Measurements from ENCODE around the gene PIMREG.

Gene PIMREG

DNA sequence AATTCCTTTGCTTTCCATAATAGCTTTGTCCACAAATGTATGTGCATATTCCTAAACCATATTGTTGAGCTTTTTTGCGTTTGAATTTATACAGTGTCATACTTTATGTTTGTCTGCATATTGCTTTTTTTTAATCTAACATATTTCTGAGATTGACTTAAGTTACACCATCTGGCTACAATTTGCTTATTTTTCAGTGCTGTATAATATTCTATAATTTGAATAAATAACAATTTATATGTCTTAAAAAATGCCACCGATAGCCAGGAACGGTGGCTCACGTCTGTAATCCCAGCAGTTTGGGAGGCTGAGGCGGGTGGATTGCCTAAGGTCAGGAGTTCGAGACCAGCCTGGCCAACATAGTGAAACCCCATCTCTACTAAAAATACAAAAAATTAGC lies 1.5 kb upstream of the PIMREG start:
- no peaks in the 10 kb centered on the region for H3K36me3 ChIP-seq (ENCODE audit: control insufficient read depth in 1 of 2, insufficient read depth in 2 of 2, low read length in 2 of 2)
- H3K27ac ChIP-seq (ENCODE audit: low read length): no peak overlapping the region
- H3K4me3 ChIP-seq (ENCODE audit: low read depth in 1 of 2, low read length in 2 of 2): no peak overlapping the region
- H3K4me1 ChIP-seq (ENCODE audit: control insufficient read depth in 1 of 2, insufficient read depth in 2 of 2, low read length in 2 of 2): peaks cover 0 to 15% of the 10 kb centered on the region in 2 donors
- no peaks in the 10 kb centered on the region for H3K27me3 ChIP-seq (ENCODE audit: low read depth, low read length)
- H3K9me3 ChIP-seq (ENCODE audit: control insufficient read depth in 1 of 2, low read length in 2 of 2): no peaks in the 10 kb centered on the region

DNA sequence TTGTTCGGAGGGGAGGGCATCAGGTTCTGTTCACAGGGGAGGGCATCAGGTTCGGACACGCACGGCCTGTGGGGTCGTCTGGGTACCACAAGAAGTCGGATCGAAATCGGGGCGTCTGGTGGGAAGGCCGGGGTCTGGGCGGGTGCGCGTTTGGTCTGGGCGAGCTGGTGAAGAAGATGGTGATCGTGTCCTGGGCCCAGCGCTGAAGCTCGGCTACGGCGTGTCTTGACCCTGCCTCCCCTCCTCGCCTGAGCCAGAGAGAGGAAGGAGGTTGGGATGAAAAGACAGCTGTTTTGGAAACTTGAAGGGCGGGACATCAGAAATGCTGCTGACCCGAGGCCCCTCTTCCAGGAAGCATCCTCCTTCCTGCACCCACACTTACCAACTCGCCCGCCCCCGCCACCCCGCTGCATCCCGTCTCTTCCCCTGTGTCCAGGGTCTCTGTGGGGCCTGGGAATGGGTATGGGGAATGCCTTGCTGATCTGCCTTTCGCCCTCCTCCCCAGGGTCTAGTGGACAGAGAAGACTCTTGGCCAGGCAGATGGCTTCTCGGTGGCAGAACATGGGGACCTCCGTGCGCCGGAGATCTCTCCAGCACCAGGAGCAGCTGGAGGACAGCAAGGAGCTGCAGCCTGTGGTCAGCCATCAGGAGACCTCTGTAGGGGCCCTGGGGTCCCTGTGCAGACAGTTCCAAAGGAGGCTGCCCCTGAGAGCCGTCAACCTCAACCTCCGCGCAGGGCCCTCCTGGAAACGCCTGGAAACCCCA lies 498 bp downstream of the PIMREG start:
- Histone ChIP-seq H3K27me3 (ENCODE audit: low read depth, low read length) (no peaks in the 10 kb centered on the region), H3K4me1 (ENCODE audit: control insufficient read depth in 1 of 2, insufficient read depth in 2 of 2, low read length in 2 of 2) (peaks cover 0 to 15% of the 10 kb centered on the region in 2 donors), H3K9me3 (ENCODE audit: control insufficient read depth in 1 of 2, low read length in 2 of 2) (no peaks in the 10 kb centered on the region), H3K36me3 (ENCODE audit: control insufficient read depth in 1 of 2, insufficient read depth in 2 of 2, low read length in 2 of 2) (no peaks in the 10 kb centered on the region), H3K27ac (ENCODE audit: low read length) (no peak overlapping the region), H3K4me3 (ENCODE audit: low read depth in 1 of 2, low read length in 2 of 2) (peak overlapping the region; percentile 59 to 74)

DNA sequence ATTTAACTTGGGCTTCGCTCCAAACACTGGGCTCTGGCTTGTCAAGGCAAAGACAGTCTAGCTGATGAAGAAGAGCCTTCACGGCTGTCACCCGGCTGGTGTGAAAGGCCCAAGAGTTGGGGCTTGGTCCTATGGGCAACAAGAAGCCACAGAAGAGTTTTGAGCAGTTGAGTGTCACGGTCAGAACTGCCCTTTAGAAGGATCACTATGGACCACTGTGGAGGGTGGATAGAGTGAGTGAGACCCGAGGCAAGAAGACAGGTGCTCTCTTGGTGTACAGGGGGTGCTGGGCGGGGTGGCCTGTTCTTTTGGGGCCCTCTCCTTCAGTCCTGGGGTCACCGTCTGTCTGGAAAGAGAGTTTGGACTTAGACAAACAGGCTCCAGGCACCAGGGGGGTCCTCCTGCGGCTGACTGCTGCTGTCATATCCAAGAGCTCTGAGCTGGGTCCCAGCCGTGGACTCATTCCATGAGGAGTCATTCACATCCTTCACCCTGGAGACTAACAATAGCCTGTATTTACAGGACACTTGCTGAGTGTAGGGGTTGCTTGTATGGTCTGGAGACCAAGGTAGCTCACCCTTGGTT lies 2.4 kb downstream of the PIMREG start:
- H3K27ac ChIP-seq (ENCODE audit: low read length): no peak overlapping the region

DNA sequence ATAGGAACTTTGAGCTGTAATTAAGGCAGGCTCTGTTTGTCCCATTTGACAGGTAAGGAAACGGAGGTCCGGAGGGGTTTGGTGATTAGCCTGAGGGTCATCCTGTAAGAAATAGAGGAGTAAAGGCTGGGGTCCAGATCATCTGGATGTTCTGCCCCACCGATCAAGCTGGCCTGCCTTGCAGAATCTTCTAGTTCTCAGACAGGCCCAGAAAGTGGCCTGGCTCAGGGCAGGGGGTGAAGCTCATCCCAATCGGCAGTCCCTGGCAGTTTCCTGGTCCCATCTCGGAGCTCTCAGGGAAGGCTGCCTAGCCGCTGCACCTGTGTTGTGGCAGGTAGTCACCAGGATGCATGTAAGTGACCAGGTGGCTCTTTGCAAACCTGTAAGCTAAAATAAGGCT lies 4.2 kb downstream of the PIMREG start:
- Histone ChIP-seq H3K36me3 (ENCODE audit: control insufficient read depth in 1 of 2, insufficient read depth in 2 of 2, low read length in 2 of 2) (no peaks in the 10 kb centered on the region), H3K9me3 (ENCODE audit: control insufficient read depth in 1 of 2, low read length in 2 of 2) (no peaks in the 10 kb centered on the region), H3K4me1 (ENCODE audit: control insufficient read depth in 1 of 2, insufficient read depth in 2 of 2, low read length in 2 of 2) (peaks cover 0 to 12% of the 10 kb centered on the region in 2 donors), H3K27ac (ENCODE audit: low read length) (no peak overlapping the region), H3K4me3 (ENCODE audit: low read depth in 1 of 2, low read length in 2 of 2) (no peak overlapping the region), H3K27me3 (ENCODE audit: low read depth, low read length) (no peaks in the 10 kb centered on the region)

More for the DNA sequence above, 2.4 kb downstream of the PIMREG start:
- H3K27me3 ChIP-seq (ENCODE audit: low read depth, low read length): no peaks in the 10 kb centered on the region
- no peaks in the 10 kb centered on the region for H3K9me3 ChIP-seq (ENCODE audit: control insufficient read depth in 1 of 2, low read length in 2 of 2)
- H3K4me1 ChIP-seq (ENCODE audit: control insufficient read depth in 1 of 2, insufficient read depth in 2 of 2, low read length in 2 of 2): peaks cover 0 to 15% of the 10 kb centered on the region in 2 donors
- no peaks in the 10 kb centered on the region for H3K36me3 ChIP-seq (ENCODE audit: control insufficient read depth in 1 of 2, insufficient read depth in 2 of 2, low read length in 2 of 2)
- no peak overlapping the region for H3K4me3 ChIP-seq (ENCODE audit: low read depth in 1 of 2, low read length in 2 of 2)

DNA sequence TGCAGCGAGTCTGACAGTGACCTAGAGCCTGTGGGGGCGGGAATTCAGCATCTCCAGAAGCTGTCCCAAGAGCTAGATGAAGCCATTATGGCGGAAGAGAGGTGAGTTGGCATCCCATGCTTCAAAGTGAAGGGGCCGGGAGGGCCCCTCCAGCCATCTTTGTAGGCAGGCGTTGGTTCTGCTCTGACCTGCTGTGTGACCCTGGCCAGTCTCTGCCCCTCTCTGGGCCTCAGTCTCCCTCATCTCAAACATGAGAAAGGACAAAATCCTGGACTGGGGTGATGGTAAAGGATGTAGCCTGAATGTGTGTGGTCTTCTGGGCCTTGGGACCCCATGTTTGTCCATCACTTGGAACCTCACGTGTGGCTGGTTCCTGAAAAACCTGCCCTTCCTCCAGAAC lies 5.1 kb downstream of the PIMREG start:
- H3K27me3 ChIP-seq (ENCODE audit: low read depth, low read length): no peaks in the 10 kb centered on the region
- no peak overlapping the region for H3K27ac ChIP-seq (ENCODE audit: low read length)
- no peaks in the 10 kb centered on the region for H3K9me3 ChIP-seq (ENCODE audit: control insufficient read depth in 1 of 2, low read length in 2 of 2)
- no peaks in the 10 kb centered on the region for H3K36me3 ChIP-seq (ENCODE audit: control insufficient read depth in 1 of 2, insufficient read depth in 2 of 2, low read length in 2 of 2)
- no peak overlapping the region for H3K4me3 ChIP-seq (ENCODE audit: low read depth in 1 of 2, low read length in 2 of 2)
- H3K4me1 ChIP-seq (ENCODE audit: control insufficient read depth in 1 of 2, insufficient read depth in 2 of 2, low read length in 2 of 2): peaks cover 0 to 7% of the 10 kb centered on the region in 2 donors

DNA sequence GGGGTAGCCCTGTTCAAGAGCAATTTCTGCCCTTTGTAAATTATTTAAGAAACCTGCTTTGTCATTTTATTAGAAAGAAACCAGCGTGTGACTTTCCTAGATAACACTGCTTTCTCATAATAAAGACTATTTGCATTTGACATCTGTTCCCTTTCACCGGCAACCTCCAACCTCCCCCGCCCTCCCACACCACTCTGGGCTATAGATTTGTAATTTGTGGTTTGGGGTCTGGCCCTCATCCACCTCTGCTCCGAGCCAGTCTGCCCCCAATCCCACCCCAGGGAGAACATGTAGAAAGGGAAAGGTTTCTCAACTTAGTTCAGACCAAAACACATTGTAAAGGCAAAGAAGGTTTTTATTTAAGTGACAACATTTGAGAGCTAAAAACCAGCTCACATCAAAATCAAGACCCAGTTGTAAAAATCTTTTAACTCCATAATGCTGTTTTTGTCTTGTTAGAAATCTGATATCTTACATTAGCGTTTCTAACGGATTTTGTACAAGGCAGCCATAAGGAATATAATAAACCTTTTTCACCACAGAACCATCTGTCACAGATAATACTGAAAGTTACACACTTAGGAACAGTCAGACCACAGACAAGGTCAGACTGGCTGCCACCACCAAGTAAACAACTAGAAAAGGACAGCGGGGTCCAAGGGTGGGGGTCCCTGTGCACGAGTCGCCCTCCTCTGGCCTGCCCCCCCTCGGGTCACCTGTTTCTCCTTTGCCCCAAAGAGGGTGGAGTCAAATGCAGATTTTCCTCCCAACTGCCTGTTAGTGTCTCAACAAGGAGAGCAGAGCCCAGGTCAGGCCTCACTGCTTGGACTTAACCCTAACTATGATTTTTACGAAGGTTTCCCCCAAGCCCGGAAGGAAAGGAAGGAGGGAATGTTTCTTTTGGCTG lies 6.9 kb downstream of the PIMREG start:
- Histone ChIP-seq H3K36me3 (ENCODE audit: control insufficient read depth in 1 of 2, insufficient read depth in 2 of 2, low read length in 2 of 2) (no peaks in the 10 kb centered on the region), H3K27ac (ENCODE audit: low read length) (no peak overlapping the region)

DNA sequence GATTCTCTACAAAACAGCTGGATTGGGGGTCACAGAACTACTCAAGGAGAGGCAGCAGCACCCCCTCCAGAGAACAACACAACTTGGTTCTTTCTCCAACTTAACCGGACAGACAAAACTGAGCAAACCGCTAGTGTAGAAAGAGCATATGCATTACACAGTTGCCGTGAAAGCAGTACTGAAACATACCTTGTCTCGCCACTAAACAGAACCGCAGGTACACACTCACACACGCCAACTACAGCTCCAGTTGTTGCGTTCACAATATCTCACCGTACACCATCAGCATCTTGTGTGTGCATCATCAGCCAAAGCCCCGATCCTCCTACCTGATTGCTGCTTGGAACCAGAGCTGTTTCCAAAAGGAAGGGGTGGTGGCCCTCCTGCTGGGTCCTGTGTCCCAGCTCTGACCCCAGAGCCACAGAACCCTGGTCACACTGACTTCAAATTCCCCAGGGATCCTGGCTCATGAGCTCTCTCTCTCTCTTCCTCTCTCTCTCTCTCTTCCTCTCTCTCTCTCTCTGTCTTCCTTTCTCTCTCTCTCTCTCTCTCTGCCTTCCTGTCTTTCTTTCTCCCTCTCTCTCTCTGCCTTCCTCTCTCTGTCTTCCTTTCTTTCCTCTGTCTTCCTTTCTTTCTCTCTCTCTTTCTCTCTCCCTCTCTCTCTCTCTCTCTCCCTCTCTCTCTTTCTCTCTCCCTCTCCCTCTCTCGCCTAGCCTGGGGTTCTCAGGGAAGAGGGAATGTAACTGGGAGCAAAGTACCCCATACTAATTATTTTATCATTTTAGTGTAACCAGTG lies 8.4 kb downstream of the PIMREG start:
- H3K36me3 ChIP-seq (ENCODE audit: control insufficient read depth in 1 of 2, insufficient read depth in 2 of 2, low read length in 2 of 2): no peaks in the 10 kb centered on the region
- no peaks in the 10 kb centered on the region for H3K4me1 ChIP-seq (ENCODE audit: control insufficient read depth in 1 of 2, insufficient read depth in 2 of 2, low read length in 2 of 2)
- no peaks in the 10 kb centered on the region for H3K9me3 ChIP-seq (ENCODE audit: control insufficient read depth in 1 of 2, low read length in 2 of 2)
- H3K27ac ChIP-seq (ENCODE audit: low read length): no peak overlapping the region
- H3K4me3 ChIP-seq (ENCODE audit: low read depth in 1 of 2, low read length in 2 of 2): no peak overlapping the region
- H3K27me3 ChIP-seq (ENCODE audit: low read depth, low read length): no peaks in the 10 kb centered on the region

More for the DNA sequence above, 6.9 kb downstream of the PIMREG start:
- H3K4me3 ChIP-seq (ENCODE audit: low read depth in 1 of 2, low read length in 2 of 2): no peak overlapping the region
- no peaks in the 10 kb centered on the region for H3K27me3 ChIP-seq (ENCODE audit: low read depth, low read length)
- no peaks in the 10 kb centered on the region for H3K4me1 ChIP-seq (ENCODE audit: control insufficient read depth in 1 of 2, insufficient read depth in 2 of 2, low read length in 2 of 2)
- no peaks in the 10 kb centered on the region for H3K9me3 ChIP-seq (ENCODE audit: control insufficient read depth in 1 of 2, low read length in 2 of 2)

DNA sequence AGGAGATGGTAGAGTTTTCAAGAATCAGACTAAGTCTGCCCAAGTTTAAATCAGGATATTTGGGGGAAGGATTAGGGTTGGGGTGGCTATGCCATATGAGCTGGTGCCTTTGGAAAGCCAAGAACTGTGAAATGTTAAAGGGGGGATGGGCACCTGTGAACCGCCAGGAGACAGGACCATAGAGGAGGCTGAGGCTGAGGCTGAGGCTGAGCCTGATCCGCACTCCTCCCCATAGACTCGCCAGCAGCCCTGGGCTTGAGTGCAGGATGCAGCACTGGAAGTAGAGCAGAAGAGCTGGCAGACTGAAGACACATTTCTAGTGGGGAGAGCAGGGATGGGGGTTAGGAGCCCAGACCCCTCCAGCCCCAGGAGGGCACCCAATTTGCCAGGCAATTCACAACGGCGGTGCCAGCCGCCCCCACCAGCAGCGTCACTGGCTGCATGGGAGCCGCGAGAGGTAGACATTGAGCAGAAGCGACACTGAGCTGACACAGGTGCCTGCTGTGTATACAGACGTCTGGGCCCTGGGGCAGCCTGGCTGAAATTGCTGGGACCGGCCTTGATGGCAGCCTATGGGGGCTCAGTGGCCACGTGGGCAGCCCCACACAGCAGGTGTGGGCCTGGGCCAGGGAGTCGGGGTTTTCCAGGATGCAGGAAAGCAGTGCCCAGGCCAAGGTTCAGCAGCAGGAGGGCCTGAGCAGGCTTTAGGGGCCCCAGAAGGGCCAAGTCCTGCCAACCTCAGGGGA lies 9.2 kb downstream of the PIMREG start:
- H3K27ac ChIP-seq (ENCODE audit: low read length): no peak overlapping the region
- no peaks in the 10 kb centered on the region for H3K36me3 ChIP-seq (ENCODE audit: control insufficient read depth in 1 of 2, insufficient read depth in 2 of 2, low read length in 2 of 2)
- no peak overlapping the region for H3K4me3 ChIP-seq (ENCODE audit: low read depth in 1 of 2, low read length in 2 of 2)
- H3K9me3 ChIP-seq (ENCODE audit: control insufficient read depth in 1 of 2, low read length in 2 of 2): no peaks in the 10 kb centered on the region
- H3K27me3 ChIP-seq (ENCODE audit: low read depth, low read length): no peaks in the 10 kb centered on the region
- no peaks in the 10 kb centered on the region for H3K4me1 ChIP-seq (ENCODE audit: control insufficient read depth in 1 of 2, insufficient read depth in 2 of 2, low read length in 2 of 2)

DNA sequence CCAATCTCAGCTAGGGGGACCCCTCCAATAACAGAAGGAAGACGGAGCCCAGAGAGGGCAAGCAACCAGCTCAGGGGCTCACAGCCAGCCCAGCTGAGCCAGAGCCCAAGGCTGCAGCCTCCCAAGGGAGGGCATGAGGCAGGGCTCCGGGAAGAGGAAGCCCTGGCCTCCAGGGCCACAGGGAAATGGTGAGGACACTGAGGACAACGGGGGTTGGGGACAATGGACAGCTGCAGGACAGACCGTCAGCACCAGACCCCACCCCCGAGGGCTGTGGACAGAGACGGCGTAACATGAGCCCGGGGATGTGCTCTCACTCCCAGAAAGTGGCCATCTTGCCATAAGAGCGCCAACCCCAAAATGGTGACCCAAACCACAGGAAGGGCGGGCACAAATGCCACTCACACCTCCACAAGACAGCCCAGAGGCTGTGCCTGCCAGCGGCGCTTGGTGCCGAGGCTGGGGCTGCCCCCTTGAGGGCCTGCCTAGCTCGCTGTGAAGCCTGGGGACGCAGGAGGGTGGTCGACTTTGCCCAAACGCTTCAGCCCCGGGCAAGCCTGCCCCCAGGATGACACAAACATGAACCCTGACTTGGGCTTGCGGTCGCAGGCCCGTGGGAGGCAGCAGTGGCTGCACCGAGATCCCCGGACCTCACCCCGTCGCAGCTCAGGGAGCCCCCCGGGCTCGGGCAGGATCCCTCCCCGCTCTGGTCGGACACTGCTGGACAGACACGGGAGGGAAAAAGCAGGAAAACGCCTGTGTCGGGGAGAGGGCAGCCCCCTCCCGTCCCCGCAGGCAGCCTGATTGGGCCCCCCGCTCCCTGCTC lies 10.5 kb downstream of the PIMREG start:
- Histone ChIP-seq H3K9me3 (ENCODE audit: control insufficient read depth in 1 of 2, low read length in 2 of 2) (no peaks in the 10 kb centered on the region), H3K4me1 (ENCODE audit: control insufficient read depth in 1 of 2, insufficient read depth in 2 of 2, low read length in 2 of 2) (no peaks in the 10 kb centered on the region), H3K27ac (ENCODE audit: low read length) (no peak overlapping the region), H3K36me3 (ENCODE audit: control insufficient read depth in 1 of 2, insufficient read depth in 2 of 2, low read length in 2 of 2) (no peaks in the 10 kb centered on the region), H3K4me3 (ENCODE audit: low read depth in 1 of 2, low read length in 2 of 2) (no peak overlapping the region), H3K27me3 (ENCODE audit: low read depth, low read length) (no peaks in the 10 kb centered on the region)

DNA sequence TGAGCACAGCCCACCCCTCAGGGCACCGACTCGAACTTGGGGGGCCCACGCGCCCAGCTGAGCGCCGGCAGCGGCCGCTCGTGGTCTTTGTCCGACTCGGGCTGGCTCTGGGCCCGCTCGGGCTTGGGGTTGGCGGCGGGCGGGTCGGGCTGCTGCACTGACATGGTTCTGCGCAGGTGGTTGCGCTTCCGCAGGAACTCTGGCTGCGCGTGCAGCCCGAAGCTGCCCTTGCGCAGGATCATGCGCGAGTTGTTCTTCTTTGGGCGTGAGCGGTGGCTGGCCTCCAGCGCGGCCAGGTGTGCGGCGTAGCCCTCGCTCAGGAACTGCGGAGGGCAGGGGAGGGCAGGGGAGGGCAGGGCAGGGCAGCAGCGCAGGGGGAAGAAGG lies 11.1 kb downstream of the PIMREG start:
- Histone ChIP-seq H3K27me3 (ENCODE audit: low read depth, low read length) (no peaks in the 10 kb centered on the region), H3K4me1 (ENCODE audit: control insufficient read depth in 1 of 2, insufficient read depth in 2 of 2, low read length in 2 of 2) (no peaks in the 10 kb centered on the region), H3K4me3 (ENCODE audit: low read depth in 1 of 2, low read length in 2 of 2) (no peak overlapping the region), H3K27ac (ENCODE audit: low read length) (no peak overlapping the region), H3K36me3 (ENCODE audit: control insufficient read depth in 1 of 2, insufficient read depth in 2 of 2, low read length in 2 of 2) (no peaks in the 10 kb centered on the region), H3K9me3 (ENCODE audit: control insufficient read depth in 1 of 2, low read length in 2 of 2) (no peaks in the 10 kb centered on the region)
